ENCODE measurements around the gene GGT6.

GRCh38 chr17:4601326-4601725 is 40.9 kb upstream of the GGT6 start:
- no peak for TF ChIP-seq CTCF (IDR thresholded peaks at IDR 0.05; ENCODE audit: low read depth, low read length)
- no peak for TF ChIP-seq EZH2phosphoT487 (IDR thresholded peaks at IDR 0.05; ENCODE audit: low read depth)

Measured in OCI-LY3 (cell line).